Glutamatergic neuron (in vitro differentiated cells): Measurements from ENCODE around the gene DENND10. TPM values are rescaled to one million over a fixed set of nuclear protein-coding genes. Genes with fewer than 3 reads are reported as not detected.

Experiments used
- DNase-seq: peaks from one replicate; pipeline ENCODE4 v3.0.0; 2022
- H3K27ac Mint-ChIP-seq: one replicate; pipeline ENCODE4 v1.8.0; 2020; ENCODE audit warnings: mild to moderate bottlenecking, mixed read lengths, inconsistent platforms; ENCODE audit not compliant: unreplicated experiment
- H3K27me3 Mint-ChIP-seq: one replicate; pipeline ENCODE4 v1.8.0; 2020; ENCODE audit warnings: mild to moderate bottlenecking, moderate library complexity, mixed read lengths, inconsistent platforms; ENCODE audit not compliant: unreplicated experiment
- H3K36me3 Mint-ChIP-seq: one replicate; pipeline ENCODE4 v1.8.0; 2020; ENCODE audit warnings: mild to moderate bottlenecking, mixed read lengths, inconsistent platforms; ENCODE audit not compliant: unreplicated experiment
- H3K4me1 Mint-ChIP-seq: one replicate; pipeline ENCODE4 v1.8.0; 2020; ENCODE audit warnings: mild to moderate bottlenecking, low read depth, mixed read lengths, inconsistent platforms; ENCODE audit not compliant: unreplicated experiment
- H3K4me3 Mint-ChIP-seq: one replicate; pipeline ENCODE4 v1.8.0; 2020; ENCODE audit warnings: mild to moderate bottlenecking, mixed read lengths, inconsistent platforms; ENCODE audit not compliant: unreplicated experiment
- H3K9me3 Mint-ChIP-seq: one replicate; pipeline ENCODE4 v1.8.0; 2020; ENCODE audit warnings: mild to moderate bottlenecking, moderate library complexity, mixed read lengths, inconsistent platforms; ENCODE audit not compliant: unreplicated experiment
- CTCF ChIP-seq: fragments of 200-600 bp; sonication (generic); IDR thresholded peaks from one replicate; pipeline ENCODE4 v1.5.0; 2021; ENCODE audit not compliant: partially characterized antibody, unreplicated experiment
- total RNA-seq: library from RNA; stranded (reverse); fragmentation: NEBNext Ultra II Directional; extraction: Animal tissue kit (Norgen Biotek cat#: 25700); gene quantifications from one replicate; pipeline ENCODE4 v1.2.1, GENCODE V29; 2021; ENCODE audit not compliant: unreplicated experiment

DENND10 gene
- total RNA-seq, 1 donor from 2014 or later = 39.9 TPM

DNA sequence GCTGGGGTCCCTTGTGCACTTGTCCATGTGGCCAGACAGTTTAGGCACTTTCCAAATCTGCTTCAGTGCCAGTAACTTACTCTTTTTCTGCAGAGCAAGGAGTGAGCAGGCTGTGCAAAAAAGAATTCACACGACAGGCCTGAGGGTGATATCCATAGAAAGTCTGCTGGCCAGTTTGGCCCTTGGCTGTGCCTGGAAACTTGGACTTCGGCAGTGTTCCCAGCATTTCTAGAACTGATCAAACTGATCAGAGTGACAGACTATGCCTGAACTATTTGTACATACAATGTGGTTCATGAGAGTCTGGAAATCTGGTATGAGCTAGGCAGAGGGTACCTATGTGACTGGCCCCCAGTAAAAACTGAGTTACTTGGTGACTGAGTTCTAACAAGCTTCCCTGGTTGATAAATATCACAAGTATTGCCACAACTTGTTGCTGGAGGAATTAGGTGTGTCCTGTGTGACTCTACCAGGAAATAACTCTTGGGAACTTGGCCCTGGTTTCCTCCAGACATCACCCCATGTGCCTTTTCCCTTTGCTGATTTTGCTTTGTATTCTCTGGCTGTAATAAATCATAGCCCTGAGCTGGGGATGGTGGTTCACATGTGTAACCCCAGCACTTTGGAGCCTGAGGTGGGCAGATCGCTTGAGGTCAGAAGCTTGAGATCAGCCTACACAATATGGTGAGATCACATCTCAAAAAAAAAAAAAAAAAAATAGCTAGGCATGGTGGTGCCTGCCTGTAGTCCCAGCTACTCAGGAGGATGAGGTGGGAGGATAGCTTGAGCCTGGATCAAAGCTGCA is 3.3 kb upstream of the DENND10 start:
- Mint-ChIP-seq H3K4me3 (no peak overlapping the region), H3K27me3 (peaks cover 4% of the 10 kb centered on the region), H3K9me3 (peaks cover 5% of the 10 kb centered on the region), H3K27ac (no peak overlapping the region), H3K4me1 (peaks cover 4% of the 10 kb centered on the region), H3K36me3 (no peaks in the 10 kb centered on the region)
- TF ChIP-seq CTCF = no peak
- DNase-seq = no peak

GRCh38 chr10:119101366-119102098 is 2.4 kb upstream of the DENND10 start:
- H3K9me3 Mint-ChIP-seq = peaks cover 5% of the 10 kb centered on the region
- no peak for DNase-seq
- no peak overlapping the region for H3K4me3 Mint-ChIP-seq
- peaks cover 4% of the 10 kb centered on the region for H3K4me1 Mint-ChIP-seq
- no peak overlapping the region for H3K27ac Mint-ChIP-seq
- no peaks in the 10 kb centered on the region for H3K36me3 Mint-ChIP-seq
- peaks cover 4% of the 10 kb centered on the region for H3K27me3 Mint-ChIP-seq
- TF ChIP-seq CTCF = no peak

DNA sequence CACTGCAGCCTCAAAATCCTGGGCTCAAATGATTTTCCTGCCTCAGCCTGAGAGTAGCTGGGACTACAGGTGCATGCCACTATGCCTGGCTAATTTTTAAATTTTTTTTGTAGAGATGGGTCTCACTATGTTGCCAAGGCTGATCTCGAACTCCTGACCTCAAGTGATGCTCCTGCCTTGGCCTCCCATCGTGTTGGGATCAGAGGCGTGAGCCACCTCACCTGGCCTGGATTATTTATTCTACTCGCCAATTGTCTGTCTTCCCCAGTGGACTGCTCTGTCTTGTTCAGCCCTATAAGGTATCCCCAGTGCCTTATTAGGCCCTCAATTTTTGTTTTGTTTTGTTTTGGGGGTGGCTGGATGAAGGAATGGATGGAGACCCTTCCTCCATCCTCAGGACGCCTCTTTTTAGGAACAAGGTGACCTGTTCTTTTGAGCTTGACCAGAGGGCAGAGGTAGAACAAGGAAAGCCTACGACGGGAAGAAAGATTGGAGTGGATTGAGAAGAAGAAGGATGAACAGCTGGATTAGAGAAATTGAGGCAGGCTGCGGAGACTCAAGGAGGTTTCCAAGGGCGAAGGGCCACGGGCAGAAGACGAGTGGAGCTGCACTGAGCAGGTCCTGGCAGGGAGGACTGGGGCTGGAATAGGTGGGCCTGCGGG is 541 bp upstream of the DENND10 start:
- H3K9me3 Mint-ChIP-seq = peaks cover 5% of the 10 kb centered on the region
- peaks cover 4% of the 10 kb centered on the region for H3K4me1 Mint-ChIP-seq
- TF ChIP-seq CTCF = no peak
- H3K27me3 Mint-ChIP-seq = peaks cover 4% of the 10 kb centered on the region
- peak overlapping the region; percentile 85 for H3K4me3 Mint-ChIP-seq
- no peak for DNase-seq
- peak overlapping the region; percentile 83 for H3K27ac Mint-ChIP-seq
- H3K36me3 Mint-ChIP-seq = no peaks in the 10 kb centered on the region

GRCh38 chr10:119104654-119105015 is 722 bp downstream of the DENND10 start:
- Mint-ChIP-seq H3K9me3 (peaks cover 5% of the 10 kb centered on the region), H3K36me3 (no peaks in the 10 kb centered on the region), H3K27ac (no peak overlapping the region), H3K27me3 (peaks cover 4% of the 10 kb centered on the region), H3K4me3 (peak overlapping the region; percentile 76), H3K4me1 (peaks cover 4% of the 10 kb centered on the region)
- DNase-seq = peak; percentile 63
- TF ChIP-seq CTCF = no peak
